CD4-positive, alpha-beta memory T cell (primary cell): ENCODE results near the gene SCARB2. TPM values are rescaled to one million over a fixed set of nuclear protein-coding genes. Genes with fewer than 3 reads are reported as not detected.

Source experiments
- CTCF ChIA-PET: fragments of 350-600 bp; sonication (Branson Sonifier 250); formaldehyde crosslinking; loops from one replicate; lab custom pipeline; 2021; ENCODE audit warnings: inconsistent platforms; ENCODE audit not compliant: partially characterized antibody; lab: Charles Lee
- POLR2A ChIA-PET: fragments of 350-600 bp; sonication (Branson Sonifier 250); formaldehyde crosslinking; loops from one replicate; lab custom pipeline; 2021; ENCODE audit not compliant: partially characterized antibody; lab: Charles Lee
- DNase-seq, 5 donors: peaks; one replicate each; pipeline versions ENCODE4 v3.0.0 to v3.0.0-alpha.2; 2020 to 2022; ENCODE audit warnings: mixed read lengths in 1 of 5
- H3K27ac ChIP-seq: one replicate; pipeline ENCODE4 v1.7.0; 2013; ENCODE audit warnings: low read depth, low read length
- H3K27me3 ChIP-seq: 2 replicates; pipeline ENCODE4 v1.7.0; 2013; ENCODE audit warnings: mild to moderate bottlenecking, low read length, moderate library complexity; ENCODE audit not compliant: insufficient read depth
- H3K36me3 ChIP-seq: 2 replicates; pipeline ENCODE4 v1.7.0; 2013; ENCODE audit warnings: mild to moderate bottlenecking, low read length, moderate library complexity; ENCODE audit not compliant: insufficient read depth
- H3K4me1 ChIP-seq: 2 replicates; pipeline ENCODE4 v1.7.0; 2013; ENCODE audit warnings: mild to moderate bottlenecking, low read length, moderate library complexity; ENCODE audit not compliant: insufficient read depth
- H3K4me3 ChIP-seq, 2 donors: one replicate each; pipeline ENCODE4 v1.7.0; 2013; ENCODE audit warnings: low read length in 2 of 2, mild to moderate bottlenecking in 1 of 2
- H3K9me3 ChIP-seq, 2 donors: one replicate each; pipeline ENCODE4 v1.7.0; 2013; ENCODE audit warnings: low read length in 2 of 2, control low read depth in 1 of 2; ENCODE audit not compliant: control insufficient read depth in 1 of 2
- H3K27ac Mint-ChIP-seq, 7 donors: one replicate each; pipeline ENCODE4 v1.8.0; 2020 to 2021; ENCODE audit warnings: mixed read lengths in 7 of 7, mild to moderate bottlenecking in 6 of 7, inconsistent platforms in 3 of 7, moderate library complexity in 3 of 7
- H3K27me3 Mint-ChIP-seq, 2 donors: one replicate each; pipeline ENCODE4 v1.8.0; 2020 to 2021; ENCODE audit warnings: mixed read lengths in 2 of 2
- H3K36me3 Mint-ChIP-seq, 2 donors: one replicate each; pipeline ENCODE4 v1.8.0; 2020 to 2021; ENCODE audit warnings: mixed read lengths in 2 of 2, inconsistent platforms in 1 of 2, mild to moderate bottlenecking in 1 of 2
- H3K4me1 Mint-ChIP-seq, 4 donors: one replicate each; pipeline ENCODE4 v1.8.0; 2020 to 2021; ENCODE audit warnings: mixed read lengths in 4 of 4, mild to moderate bottlenecking in 1 of 4
- H3K4me3 Mint-ChIP-seq, 8 donors: one replicate each; pipeline ENCODE4 v1.8.0; 2020 to 2021; ENCODE audit warnings: mixed read lengths in 8 of 8, mild to moderate bottlenecking in 7 of 8, moderate library complexity in 6 of 8, inconsistent platforms in 3 of 8
- H3K9me3 Mint-ChIP-seq, 8 donors: one replicate each; pipeline ENCODE4 v1.8.0; 2020 to 2021; ENCODE audit warnings: mixed read lengths in 8 of 8, mild to moderate bottlenecking in 5 of 8, inconsistent platforms in 3 of 8, moderate library complexity in 1 of 8
- intact Hi-C: fragments of 100-400 bp; cut with micrococcal nuclease; formaldehyde crosslinking; loops from one replicate; pipeline ENCODE4 v1.15.1; 2023
- polyA plus RNA-seq, 2 donors: library from polyadenylated mRNA; unstranded; fragments of 300-500 nt; fragmentation: Illumina TruSeq; gene quantifications; one replicate each; pipeline ENCODE4 v1.2.3, GENCODE V29; 2021
- total RNA-seq, 2 experiments: library from RNA; stranded (reverse); gene quantifications; one replicate each; pipeline ENCODE4 v1.2.3, GENCODE V29; 2021

The SCARB2 gene
- total and polyA plus RNA-seq, 4 experiments from 2014 or later, result 10.2 to 23.5 (median 19.5) TPM

DNA sequence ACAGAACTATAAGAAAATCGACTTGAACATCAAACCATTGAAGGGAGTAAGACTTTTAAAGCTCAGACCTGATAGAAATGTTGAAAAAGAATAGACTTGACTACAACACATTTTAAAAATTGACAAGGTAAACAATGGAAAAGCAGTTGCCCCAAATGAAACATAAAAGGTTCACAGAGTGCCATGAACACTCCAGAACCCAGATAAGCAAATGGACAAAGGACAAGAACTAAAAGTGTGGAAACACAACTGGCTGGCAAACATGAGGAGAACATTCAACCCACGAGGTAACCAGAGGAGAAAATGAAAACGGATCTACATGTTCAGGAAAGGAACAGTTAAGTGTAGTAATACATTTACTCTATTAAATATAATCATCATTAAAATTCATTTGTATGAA is 26.5 kb downstream of the SCARB2 start:
- Mint-ChIP-seq H3K27me3 (no peaks in the 10 kb centered on the region), H3K4me3 (no peak overlapping the region), H3K36me3 (peaks cover 18 to 38% of the 10 kb centered on the region in 2 donors), H3K27ac (peak overlapping the region in 1 of 7 donors; percentile 11), H3K9me3 (peaks cover under 1 to 5% (median 3%) of the 10 kb centered on the region in 8 donors), H3K4me1 (peaks cover 4 to 16% (median 9%) of the 10 kb centered on the region in 4 donors)
- no peaks in the 10 kb centered on the region for H3K4me1 ChIP-seq
- CTCF ChIA-PET, result no interaction called here
- H3K4me3 ChIP-seq, result no peak overlapping the region
- no peaks in the 10 kb centered on the region for H3K27me3 ChIP-seq
- H3K27ac ChIP-seq, result no peak overlapping the region
- intact Hi-C loops, result no loop called here
- no peaks in the 10 kb centered on the region for H3K9me3 ChIP-seq
- POLR2A ChIA-PET, result no interaction called here
- H3K36me3 ChIP-seq, result peaks cover 2% of the 10 kb centered on the region
- DNase-seq, result no peak

DNA sequence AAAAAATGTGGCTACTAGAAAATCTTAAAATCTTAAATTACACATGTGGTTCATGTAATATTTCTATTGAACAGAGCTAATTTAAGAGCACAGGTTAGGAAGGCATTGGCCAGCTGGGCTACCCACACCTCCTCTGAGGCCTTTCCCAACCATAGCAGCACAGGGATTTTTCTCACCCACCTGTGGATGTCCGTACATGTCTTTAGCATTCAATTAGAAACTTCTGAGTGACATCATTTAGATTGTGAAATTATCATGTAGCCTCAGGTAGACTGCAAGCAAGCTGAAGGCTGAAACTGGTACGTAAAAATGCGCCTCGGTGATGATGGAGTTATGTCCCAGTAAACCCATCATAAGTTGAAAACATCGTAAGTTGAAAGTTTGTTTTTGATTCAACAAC is 31.2 kb downstream of the SCARB2 start:
- Mint-ChIP-seq H3K27me3 (no peaks in the 10 kb centered on the region), H3K36me3 (peaks cover 10 to 34% of the 10 kb centered on the region in 2 donors), H3K9me3 (no peaks in the 10 kb centered on the region), H3K27ac (peak overlapping the region in 1 of 7 donors; percentile 41), H3K4me3 (no peak overlapping the region), H3K4me1 (peaks cover 1 to 11% (median 6%) of the 10 kb centered on the region in 4 donors)
- CTCF ChIA-PET, result interaction anchor here (1.2 to 9.0 kb wide), 4 partner anchors 7 to 320 kb away, joined by 3 to 305 read pairs (median 69); no protein-coding TSS in a partner anchor
- Histone ChIP-seq H3K4me1 (no peaks in the 10 kb centered on the region), H3K27ac (no peak overlapping the region), H3K36me3 (no peaks in the 10 kb centered on the region), H3K9me3 (no peaks in the 10 kb centered on the region), H3K27me3 (no peaks in the 10 kb centered on the region), H3K4me3 (no peak overlapping the region)
- DNase-seq, result no peak
- intact Hi-C loops, result no loop called here
- POLR2A ChIA-PET, result no interaction called here

DNA sequence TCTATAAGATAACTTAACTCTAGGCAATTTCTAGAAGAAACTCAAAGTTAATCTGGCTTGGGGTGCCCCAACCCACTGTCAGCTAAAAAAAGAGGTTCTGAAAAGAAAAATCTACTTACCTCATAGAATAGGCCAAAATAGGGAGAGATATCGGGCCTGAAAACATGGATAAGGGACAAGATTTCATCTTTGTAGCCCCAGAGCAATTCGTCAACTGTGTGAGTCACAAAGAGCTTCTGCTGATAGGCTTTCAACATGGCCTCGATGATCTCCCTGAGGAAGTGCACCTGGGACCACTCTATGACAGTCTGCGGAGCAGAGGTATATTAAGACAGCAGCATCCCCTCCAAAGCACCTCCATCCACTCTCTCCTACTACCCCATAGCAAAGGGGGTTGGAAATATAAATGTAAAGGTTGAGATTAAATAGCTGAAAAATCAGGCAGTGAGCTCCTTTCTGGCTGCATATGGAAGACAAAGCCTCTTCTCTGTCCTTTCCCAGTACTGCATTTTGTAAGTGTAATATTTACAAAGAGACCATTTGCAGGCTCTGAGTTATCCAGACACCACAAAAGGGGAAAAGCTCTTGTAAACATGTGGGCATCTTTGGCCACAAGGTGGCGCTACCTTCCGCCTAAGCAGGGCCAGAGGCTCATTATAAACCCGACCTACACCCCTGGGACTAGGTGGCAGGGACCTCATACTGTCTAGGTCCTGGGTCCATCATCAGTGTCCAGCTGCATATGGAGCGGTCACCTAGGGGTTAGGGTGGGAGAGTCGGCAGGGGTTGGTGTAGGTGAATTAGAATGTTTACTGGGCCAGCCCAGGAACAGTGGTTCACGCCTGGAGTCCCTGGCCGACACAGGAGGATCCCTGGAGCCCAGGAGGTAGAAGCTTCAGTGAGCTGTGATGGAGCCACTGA is 34.0 kb downstream of the SCARB2 start:
- Histone ChIP-seq H3K27me3 (no peaks in the 10 kb centered on the region), H3K4me3 (no peak overlapping the region), H3K36me3 (no peaks in the 10 kb centered on the region), H3K4me1 (no peaks in the 10 kb centered on the region), H3K9me3 (no peaks in the 10 kb centered on the region), H3K27ac (no peak overlapping the region)
- peak; percentile 66 to 76 (median 73) for DNase-seq
- ChIA-PET POLR2A (interaction anchor here (1.3 to 1.8 kb wide), 4 partner anchors 31 to 198 kb away, joined by 3 to 7 read pairs (median 5); partner anchors contain the start of genes NUP54 and SCARB2), CTCF (interaction anchor here (0.6 to 9.0 kb wide), 59 partner anchors 8 to 1024 kb away, joined by 3 to 305 read pairs (median 4); partner anchors contain the start of genes FAM47E, NUP54, SCARB2 and STBD1)
- intact Hi-C loops, result loop anchor here (1.0 to 2.0 kb wide), 4 partner anchors 31 to 199 kb away; partner anchors contain the start of genes FAM47E, NUP54 and SCARB2
- peaks cover 0 to 3% (median 0%) of the 10 kb centered on the region in 4 donors for H3K4me1 Mint-ChIP-seq
- no peaks in the 10 kb centered on the region for H3K9me3 Mint-ChIP-seq
- no peaks in the 10 kb centered on the region for H3K27me3 Mint-ChIP-seq
- no peak overlapping the region for H3K4me3 Mint-ChIP-seq
- peaks cover 18 to 36% of the 10 kb centered on the region in 2 donors for H3K36me3 Mint-ChIP-seq
- no peak overlapping the region for H3K27ac Mint-ChIP-seq

DNA sequence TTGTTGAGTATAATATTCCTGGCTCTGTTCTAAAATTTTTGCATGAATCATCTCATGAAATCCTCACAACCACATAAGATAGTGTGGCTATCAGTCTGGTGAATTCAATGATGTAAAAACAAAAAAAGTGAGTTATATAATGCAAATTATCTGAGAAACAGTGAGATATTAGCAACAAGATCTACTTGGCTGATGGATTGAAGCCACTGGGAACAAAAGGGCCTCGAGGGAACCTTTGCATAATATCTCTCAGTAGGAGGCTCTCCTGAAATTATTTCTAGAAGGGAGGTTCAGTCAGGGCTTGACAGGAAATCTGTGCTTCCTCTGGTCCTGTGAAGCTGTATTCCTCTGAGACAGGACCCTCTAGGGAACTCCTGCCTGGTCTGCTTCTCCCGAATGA is 35.3 kb downstream of the SCARB2 start:
- Histone ChIP-seq H3K4me1 (no peaks in the 10 kb centered on the region), H3K27ac (no peak overlapping the region), H3K9me3 (no peaks in the 10 kb centered on the region), H3K36me3 (peaks cover 10% of the 10 kb centered on the region), H3K27me3 (no peaks in the 10 kb centered on the region), H3K4me3 (no peak overlapping the region)
- intact Hi-C loops, result no loop called here
- Mint-ChIP-seq H3K4me3 (no peak overlapping the region), H3K27ac (no peak overlapping the region), H3K36me3 (peaks cover 26 to 46% of the 10 kb centered on the region in 2 donors), H3K9me3 (no peaks in the 10 kb centered on the region), H3K27me3 (no peaks in the 10 kb centered on the region), H3K4me1 (no peaks in the 10 kb centered on the region)
- DNase-seq, result no peak
- CTCF ChIA-PET, result interaction anchor here (0.9 to 9.0 kb wide), 8 partner anchors 11 to 324 kb away, joined by 3 to 305 read pairs (median 18); partner anchors contain the start of gene FAM47E
- POLR2A ChIA-PET, result no interaction called here

DNA sequence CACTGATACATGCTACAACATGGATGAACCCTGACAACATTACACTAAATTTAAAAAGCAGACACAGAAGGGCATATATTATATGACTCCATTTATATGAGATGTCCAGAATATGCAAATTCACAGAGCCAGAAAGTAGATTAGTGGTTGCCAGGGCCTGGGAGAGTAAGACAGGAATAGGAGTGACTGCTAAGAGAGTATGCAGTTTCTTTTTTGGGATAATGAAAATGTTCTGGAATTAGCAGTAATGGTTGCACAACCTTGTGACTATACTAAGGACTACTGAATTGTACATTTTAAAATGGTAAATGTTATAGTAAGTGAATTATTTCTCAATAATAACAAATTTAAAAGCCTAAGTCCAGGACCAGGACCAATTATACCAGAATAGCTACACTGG is 35.9 kb downstream of the SCARB2 start:
- Histone ChIP-seq H3K36me3 (peaks cover 16% of the 10 kb centered on the region), H3K4me1 (no peaks in the 10 kb centered on the region), H3K9me3 (no peaks in the 10 kb centered on the region), H3K27me3 (no peaks in the 10 kb centered on the region), H3K27ac (no peak overlapping the region), H3K4me3 (no peak overlapping the region)
- no peak for DNase-seq
- Mint-ChIP-seq H3K4me1 (no peaks in the 10 kb centered on the region), H3K36me3 (peaks cover 30 to 51% of the 10 kb centered on the region in 2 donors), H3K27me3 (no peaks in the 10 kb centered on the region), H3K9me3 (no peaks in the 10 kb centered on the region), H3K4me3 (no peak overlapping the region), H3K27ac (no peak overlapping the region)
- intact Hi-C loops, result no loop called here
- ChIA-PET CTCF (interaction anchor here (0.9 to 9.0 kb wide), 6 partner anchors 22 to 325 kb away, joined by 3 to 305 read pairs (median 18); partner anchors contain the start of gene FAM47E), POLR2A (no interaction called here)

DNA sequence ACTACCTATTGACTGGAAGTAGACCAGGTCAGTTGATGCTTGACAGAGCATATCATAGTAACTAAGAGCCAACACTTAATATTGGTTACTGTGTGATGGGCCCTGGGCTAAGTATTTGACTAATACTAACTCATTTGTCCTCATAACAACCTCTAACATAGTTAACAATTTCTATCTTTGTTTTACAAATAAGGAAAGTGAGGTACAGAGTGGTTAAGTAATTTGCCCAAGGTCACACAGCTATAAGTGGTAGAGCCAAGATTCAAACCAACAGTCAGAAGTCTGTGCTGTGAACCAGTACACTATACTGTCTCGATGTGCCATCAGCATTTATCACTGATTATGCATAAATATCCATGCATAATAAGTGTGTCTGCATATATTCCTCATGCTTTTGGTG is 38.3 kb downstream of the SCARB2 start:
- H3K9me3 Mint-ChIP-seq, result no peaks in the 10 kb centered on the region
- H3K27me3 Mint-ChIP-seq, result no peaks in the 10 kb centered on the region
- no peak overlapping the region for H3K27ac Mint-ChIP-seq
- H3K4me3 Mint-ChIP-seq, result no peak overlapping the region
- H3K4me1 ChIP-seq, result no peaks in the 10 kb centered on the region
- intact Hi-C loops, result no loop called here
- POLR2A ChIA-PET, result no interaction called here
- no peak overlapping the region for H3K27ac ChIP-seq
- no peak overlapping the region for H3K4me3 ChIP-seq
- no peaks in the 10 kb centered on the region for H3K4me1 Mint-ChIP-seq
- no peaks in the 10 kb centered on the region for H3K9me3 ChIP-seq
- DNase-seq, result no peak
- CTCF ChIA-PET, result interaction anchor here (0.5 to 1.7 kb wide), 2 partner anchors 9 to 873 kb away, joined by 3 to 5 read pairs; no protein-coding TSS in a partner anchor
- no peaks in the 10 kb centered on the region for H3K27me3 ChIP-seq
- peaks cover 18% of the 10 kb centered on the region for H3K36me3 ChIP-seq
- peaks cover 34 to 58% of the 10 kb centered on the region in 2 donors for H3K36me3 Mint-ChIP-seq

DNA sequence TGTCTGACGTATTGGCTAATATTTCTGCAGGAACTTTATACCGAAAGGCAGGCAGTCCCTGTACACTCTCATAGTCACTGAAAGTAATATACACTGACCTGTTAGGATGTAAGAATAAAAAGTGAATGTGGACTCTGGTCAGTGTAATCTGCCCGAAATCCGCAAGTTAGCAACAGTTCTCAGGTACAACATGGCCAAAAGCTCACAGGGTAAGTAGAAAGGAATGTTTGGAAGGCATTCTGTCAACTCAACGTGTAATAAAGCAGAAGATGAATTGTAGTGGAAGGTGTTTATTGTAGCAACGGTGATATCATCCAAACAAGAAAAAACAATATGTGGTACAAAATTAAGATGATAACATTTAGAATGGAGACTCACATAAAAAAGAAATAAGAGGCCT is 39.4 kb downstream of the SCARB2 start:
- Mint-ChIP-seq H3K4me3 (no peak overlapping the region), H3K4me1 (no peaks in the 10 kb centered on the region), H3K9me3 (no peaks in the 10 kb centered on the region), H3K27ac (no peak overlapping the region), H3K36me3 (peaks cover 31 to 63% of the 10 kb centered on the region in 2 donors), H3K27me3 (no peaks in the 10 kb centered on the region)
- Histone ChIP-seq H3K27me3 (no peaks in the 10 kb centered on the region), H3K4me1 (no peaks in the 10 kb centered on the region), H3K36me3 (peaks cover 18% of the 10 kb centered on the region), H3K4me3 (no peak overlapping the region), H3K27ac (no peak overlapping the region), H3K9me3 (no peaks in the 10 kb centered on the region)
- ChIA-PET POLR2A (no interaction called here), CTCF (interaction anchor here (0.7 to 1.7 kb wide), 4 partner anchors 10 to 204 kb away, joined by 3 to 8 read pairs (median 6); partner anchors contain the start of gene FAM47E)
- intact Hi-C loops, result no loop called here
- no peak for DNase-seq
